Measurements from ENCODE around the gene KRT3. TPM values are rescaled to one million over a fixed set of nuclear protein-coding genes. Genes with fewer than 3 reads are reported as not detected.

KRT3 gene
- total and polyA plus RNA-seq, 9 of the 15 experiments (the other 6 are each of a cell fraction or from before 2014, with no cell fraction given) = not detected

- no peaks in the 10 kb centered on the region for H3K79me2 ChIP-seq (ENCODE audit: control insufficient read depth, insufficient read depth, low read length)
- no peaks in the 10 kb centered on the region for H3K9me1 ChIP-seq (ENCODE audit: control insufficient read depth, insufficient read depth, low read length)
- 0 out of 2 replicates have a peak, but pooled peaks cover 13% of the 10 kb centered on the region for H4K20me1 ChIP-seq (replicated peaks; ENCODE audit: control insufficient read depth, insufficient read depth, low read length)
- DNase-seq (ENCODE audit: extremely low read depth in 1 of 4, low spot score in 3 of 4) (no peak), FAIRE-seq (no peak), ATAC-seq (no peak)
- H3K4me1 ChIP-seq (replicated peaks in 1 of 2; ENCODE audit: control insufficient read depth in 2 of 2, insufficient read depth in 2 of 2, low read length in 2 of 2) = peaks cover 5 to 13% of the 10 kb centered on the region in 2 experiments; a peak in 3 of 5 replicates
- CTCF ChIA-PET (ENCODE audit: low intra/inter-chr PET ratio) = no interaction called here
- POLR2A ChIA-PET = no interaction called here
- WGBS (ENCODE audit: insufficient coverage, low coverage, missing lambda C conversion rate) = under 1% methylated on average over 18 of the region's 18 CpGs
- intact Hi-C loops (cut with micrococcal nuclease) (no loop called here), in situ Hi-C loops (cut with MboI) (no loop called here)
- H3K4me3 ChIP-seq = no peak overlapping the region
- H3K4me2 ChIP-seq (ENCODE audit: insufficient read depth, low read length) = no peak overlapping the region
- no peaks in the 10 kb centered on the region for H3K36me3 ChIP-seq (ENCODE audit: control insufficient read depth, insufficient read depth, low read length)
- H3K27ac ChIP-seq (ENCODE audit: extremely low read depth, low read depth, low read length) = no peak overlapping the region
- no peaks in the 10 kb centered on the region for H3K9me3 ChIP-seq (replicated peaks; ENCODE audit: control insufficient read depth, insufficient read depth, low read depth, low read length)
- H2AFZ ChIP-seq (ENCODE audit: low read depth, low read length) = no peak overlapping the region
- H3K27me3 ChIP-seq (ENCODE audit: control insufficient read depth in 2 of 2, insufficient read depth in 2 of 2, low read length in 2 of 2) = peaks cover 17 to 53% of the 10 kb centered on the region in 2 experiments
- no peak overlapping the region for H3K9ac ChIP-seq (ENCODE audit: insufficient read depth in 1 of 2, low read depth in 2 of 2, low read length in 2 of 2)
- no TSS peak for BruUV-seq (replicated peaks)
- TF ChIP-seq BRD9 (IDR thresholded peaks at IDR 0.05; ENCODE audit: low read depth, partially characterized antibody) (no peak), CCNT2 (IDR thresholded peaks at IDR 0.05; ENCODE audit: borderline replicate concordance, extremely low read depth, insufficient read length, low read depth, low read length) (no peak), FOXP4 (CRISPR knock-in tag; IDR thresholded peaks at IDR 0.05; ENCODE audit: borderline replicate concordance) (no peak), ARNT (IDR thresholded peaks at IDR 0.05) (no peak), ZNF398 (CRISPR knock-in tag; IDR thresholded peaks at IDR 0.05) (no peak), E2F6 (IDR thresholded peaks at IDR 0.05; ENCODE audit: borderline replicate concordance in 1 of 2, extremely low read depth in 1 of 2, insufficient read depth in 1 of 2, insufficient read length in 1 of 2, low read depth in 1 of 2, low read length in 1 of 2, poor library complexity in 1 of 2, severe bottlenecking in 1 of 2) (no peak), ZKSCAN3 (CRISPR knock-in tag; IDR thresholded peaks at IDR 0.05) (no peak), LCOR (CRISPR knock-in tag; IDR thresholded peaks at IDR 0.05) (no peak), RERE (CRISPR knock-in tag; IDR thresholded peaks at IDR 0.05; ENCODE audit: borderline replicate concordance) (no peak)
These were observed 43.7 kb upstream of the KRT3 start for GRCh38 chr12:52839436-52840105.
